SK-N-SH (cell line): ENCODE data around the gene SPOUT1. TPM values are rescaled to one million over a fixed set of nuclear protein-coding genes. Genes with fewer than 3 reads are reported as not detected.

Experiments
- CTCF ChIA-PET: fragments of 300-600, 350-600 bp; formaldehyde crosslinking; extraction: SDS; loops from one replicate; lab custom pipeline; 2021; lab: Yijun Ruan, JAX
- POLR2A ChIA-PET: fragments of 350-600 bp; sonication (Branson Sonifier 250); formaldehyde crosslinking; extraction: SDS; loops from one replicate; lab custom pipeline; 2020; ENCODE audit warnings: antibody characterized with exemption, inconsistent platforms; lab: Yijun Ruan, JAX
- DNase-seq: peaks from one replicate; pipeline ENCODE4 v3.0.0; 2012
- H2AFZ ChIP-seq: fragments of 200-600 bp; sonication (generic); 2 replicates; pipeline ENCODE4 v1.8.1; 2016; ENCODE audit warnings: antibody characterized with exemption, mild to moderate bottlenecking, low read depth
- H3F3A ChIP-seq: fragments of 200-600 bp; sonication (generic); replicated peaks from 2 replicates; pipeline ENCODE3; 2016; ENCODE audit warnings: antibody characterized with exemption, mild to moderate bottlenecking; ENCODE audit not compliant: insufficient read depth
- H3K27ac ChIP-seq, 2 experiments: fragments of 200-500 bp in 1 of 2; fragments of 200-600 bp in 1 of 2; sonication (Bioruptor generic) in 1 of 2; sonication (generic), shearing (Covaris generic) in 1 of 2; 2 replicates each; pipeline versions ENCODE4 v1.5.1 to v1.6.1; 2014 to 2016; ENCODE audit warnings: low read depth in 2 of 2, inconsistent platforms in 1 of 2, low read length in 1 of 2, mild to moderate bottlenecking in 1 of 2, mixed read lengths in 1 of 2
- H3K27me3 ChIP-seq: fragments of 200-600 bp; sonication (generic), shearing (Covaris generic); 2 replicates; pipeline ENCODE4 v1.6.1; 2016; ENCODE audit warnings: mixed run types; ENCODE audit not compliant: insufficient read depth
- H3K36me3 ChIP-seq, 2 experiments: fragments of 200-500 bp in 1 of 2; fragments of 200-600 bp in 1 of 2; sonication (Bioruptor generic) in 1 of 2; sonication (generic) in 1 of 2; replicated peaks in 1 of 2; 2 replicates each; pipeline versions ENCODE3 to v1.5.1; 2014 to 2016; ENCODE audit warnings: low read length in 1 of 2, mild to moderate bottlenecking in 1 of 2; ENCODE audit not compliant: insufficient read depth in 2 of 2, control insufficient read depth in 1 of 2
- H3K4me1 ChIP-seq, 2 experiments: fragments of 200-500 bp in 1 of 2; fragments of 200-600 bp in 1 of 2; sonication (Bioruptor generic) in 1 of 2; sonication (generic), shearing (Covaris generic) in 1 of 2; 2 replicates each; pipeline versions ENCODE4 v1.5.1 to v1.6.1; 2014 to 2016; ENCODE audit warnings: low read depth in 1 of 2, low read length in 1 of 2, mixed run types in 1 of 2; ENCODE audit not compliant: insufficient read depth in 2 of 2, control insufficient read depth in 1 of 2
- H3K4me2 ChIP-seq: fragments of 200-600 bp; sonication (generic), shearing (Covaris generic); 2 replicates; pipeline ENCODE4 v1.6.1; 2017; ENCODE audit warnings: mixed run types
- H3K4me3 ChIP-seq, 2 experiments: fragments of 200-500 bp in 1 of 2; fragments of 200-600 bp in 1 of 2; sonication (Bioruptor generic) in 1 of 2; sonication (generic), shearing (Covaris generic) in 1 of 2; 2 replicates each; pipeline versions ENCODE4 v1.5.1 to v1.8.1; 2014 to 2016; ENCODE audit warnings: low read depth in 2 of 2, inconsistent platforms in 1 of 2, low read length in 1 of 2, mild to moderate bottlenecking in 1 of 2, mixed read lengths in 1 of 2, moderate library complexity in 1 of 2
- H3K79me2 ChIP-seq: fragments of 200-600 bp; sonication (generic); 2 replicates; pipeline ENCODE4 v1.8.1; 2017; ENCODE audit warnings: mild to moderate bottlenecking; ENCODE audit not compliant: insufficient read depth
- H3K9ac ChIP-seq: fragments of 200-600 bp; sonication (generic); 2 replicates; pipeline ENCODE4 v1.6.1; 2017; ENCODE audit warnings: mixed run types
- H3K9me2 ChIP-seq: fragments of 200-600 bp; sonication (generic); 2 replicates; pipeline ENCODE4 v1.6.1; 2017; ENCODE audit warnings: mixed run types
- H3K9me3 ChIP-seq: fragments of 200-600 bp; sonication (generic); 2 replicates; pipeline ENCODE4 v1.6.1; 2017; ENCODE audit warnings: mixed run types, mild to moderate bottlenecking, moderate library complexity
- H4K20me1 ChIP-seq: fragments of 200-600 bp; sonication (generic); 2 replicates; pipeline ENCODE4 v1.6.1; 2017; ENCODE audit warnings: mild to moderate bottlenecking, mixed run types; ENCODE audit not compliant: insufficient read depth
- CTCF ChIP-seq: fragments of 200-600 bp; sonication (generic); IDR thresholded peaks from 2 replicates; pipeline ENCODE4 v1.6.1; 2017; ENCODE audit warnings: antibody characterized with exemption, mild to moderate bottlenecking, moderate library complexity
- ELF1 ChIP-seq: IDR thresholded peaks from 2 replicates; pipeline ENCODE4 v1.4.0; 2012
- FOSL2 ChIP-seq: IDR thresholded peaks from 2 replicates; pipeline ENCODE4 v1.4.0; 2012; ENCODE audit warnings: low read depth, mild to moderate bottlenecking, moderate library complexity, borderline replicate concordance
- FOXJ3 ChIP-seq: sonication (generic); formaldehyde crosslinking; IDR thresholded peaks from 2 replicates; pipeline ENCODE4 v1.5.1; 2020; ENCODE audit warnings: mild to moderate bottlenecking, missing genetic modification reagents
- FOXM1 ChIP-seq: IDR thresholded peaks from 2 replicates; pipeline ENCODE4 v1.4.0; 2012; ENCODE audit warnings: low read depth, mild to moderate bottlenecking
- GATA2 ChIP-seq: sonication (generic); formaldehyde crosslinking; IDR thresholded peaks from 2 replicates; pipeline ENCODE4 v1.5.0; 2020; ENCODE audit warnings: mild to moderate bottlenecking, missing genetic modification reagents
- MEF2A ChIP-seq: IDR thresholded peaks from 2 replicates; pipeline ENCODE4 v1.4.0; 2012; ENCODE audit warnings: low read depth, borderline replicate concordance
- MXI1 ChIP-seq: IDR thresholded peaks from 2 replicates; pipeline ENCODE4 v1.6.1; 2012; ENCODE audit warnings: mild to moderate bottlenecking, low read depth, low read length, improper control_type of control experiment
- NFIC ChIP-seq: IDR thresholded peaks from 2 replicates; pipeline ENCODE4 v1.4.0; 2012; ENCODE audit warnings: borderline replicate concordance
- POLR2AphosphoS5 ChIP-seq: IDR thresholded peaks from 2 replicates; pipeline ENCODE4 v1.6.1; 2012; ENCODE audit warnings: low read depth, low read length
- RFX5 ChIP-seq: IDR thresholded peaks from 2 replicates; pipeline ENCODE4 v1.6.1; 2012; ENCODE audit warnings: mild to moderate bottlenecking, improper control_type of control experiment, low read length
- SMC3 ChIP-seq: IDR thresholded peaks from 2 replicates; pipeline ENCODE4 v1.6.1; 2012; ENCODE audit warnings: low read depth, low read length, improper control_type of control experiment
- TAF1 ChIP-seq: IDR thresholded peaks from 2 replicates; pipeline ENCODE4 v1.6.1; 2012; ENCODE audit warnings: low read depth, mild to moderate bottlenecking, low read length, moderate library complexity, borderline replicate concordance
- TCF12 ChIP-seq: IDR thresholded peaks from 2 replicates; pipeline ENCODE4 v1.4.0; 2012
- USF1 ChIP-seq: IDR thresholded peaks from 2 replicates; pipeline ENCODE4 v1.4.0; 2012; ENCODE audit warnings: low read depth, borderline replicate concordance
- YY1 ChIP-seq: IDR thresholded peaks from 2 replicates; pipeline ENCODE4 v1.4.0; 2012; ENCODE audit warnings: low read depth, mild to moderate bottlenecking
- WGBS: methylation state at CpG from one replicate; pipeline ENCODE4 v1.1.6; 2017; ENCODE audit warnings: low lambda C conversion rate; 5-methylcytosine and 5-hydroxymethylcytosine counted together
- polyA plus RNA-seq, 3 experiments: library from polyadenylated mRNA; depleted of rRNA; stranded (reverse); fragments of >200 nt; gene quantifications; 2 replicates each; pipeline ENCODE4 v1.2.3, GENCODE V29; 2012
- TF ChIP-seq, protein P1 (sequence below): IDR thresholded peaks from 2 replicates; pipeline ENCODE4 v1.4.0; 2012; ENCODE audit warnings: low read depth, borderline replicate concordance
- TF ChIP-seq, protein P2 (sequence below): IDR thresholded peaks from 2 replicates; pipeline ENCODE4; 2012
- TF ChIP-seq, protein P3 (sequence below): IDR thresholded peaks from 2 replicates; pipeline ENCODE4 v1.4.0; 2012; ENCODE audit warnings: low read depth

SPOUT1 gene
- polyA plus RNA-seq, 1 of the 3 experiments (the other 2 are of a cell fraction), result 44.2 TPM

DNA sequence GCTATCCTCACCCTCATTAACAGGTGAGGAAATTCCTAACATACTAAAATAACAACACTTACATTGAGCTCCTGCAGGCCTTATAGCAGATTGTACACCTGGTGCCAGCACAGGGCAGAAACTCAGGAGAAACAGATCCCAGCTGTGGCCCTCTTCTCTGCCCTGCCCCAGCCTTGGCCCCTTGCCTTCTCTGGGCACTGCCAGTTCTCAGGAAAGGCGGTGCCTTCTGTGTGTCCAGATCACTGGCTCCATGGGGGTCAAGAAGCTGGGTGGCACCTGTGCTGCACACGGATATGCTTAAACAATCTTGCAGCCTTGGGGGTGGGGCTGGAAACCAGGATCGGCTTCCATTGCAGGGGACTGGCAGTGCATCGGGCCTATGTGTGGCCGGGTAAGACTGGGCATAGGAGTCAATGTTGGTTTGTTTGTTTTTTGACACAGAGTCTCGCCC is 32.8 kb upstream of the SPOUT1 start (continued):
- no peak for TF ChIP-seq CTCF
- no peak for TF ChIP-seq FOXJ3 (CRISPR knock-in tag)
- TF ChIP-seq MXI1, result no peak
- TF ChIP-seq MEF2A, result no peak
- no peak for TF ChIP-seq POLR2AphosphoS5
- TF ChIP-seq USF1, result no peak
- TF ChIP-seq, protein P1, sequence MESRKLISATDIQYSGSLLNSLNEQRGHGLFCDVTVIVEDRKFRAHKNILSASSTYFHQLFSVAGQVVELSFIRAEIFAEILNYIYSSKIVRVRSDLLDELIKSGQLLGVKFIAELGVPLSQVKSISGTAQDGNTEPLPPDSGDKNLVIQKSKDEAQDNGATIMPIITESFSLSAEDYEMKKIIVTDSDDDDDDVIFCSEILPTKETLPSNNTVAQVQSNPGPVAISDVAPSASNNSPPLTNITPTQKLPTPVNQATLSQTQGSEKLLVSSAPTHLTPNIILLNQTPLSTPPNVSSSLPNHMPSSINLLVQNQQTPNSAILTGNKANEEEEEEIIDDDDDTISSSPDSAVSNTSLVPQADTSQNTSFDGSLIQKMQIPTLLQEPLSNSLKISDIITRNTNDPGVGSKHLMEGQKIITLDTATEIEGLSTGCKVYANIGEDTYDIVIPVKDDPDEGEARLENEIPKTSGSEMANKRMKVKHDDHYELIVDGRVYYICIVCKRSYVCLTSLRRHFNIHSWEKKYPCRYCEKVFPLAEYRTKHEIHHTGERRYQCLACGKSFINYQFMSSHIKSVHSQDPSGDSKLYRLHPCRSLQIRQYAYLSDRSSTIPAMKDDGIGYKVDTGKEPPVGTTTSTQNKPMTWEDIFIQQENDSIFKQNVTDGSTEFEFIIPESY, result no peak
- no peak for TF ChIP-seq SMC3
- TF ChIP-seq ELF1, result no peak
- no peak for TF ChIP-seq NFIC
- TF ChIP-seq TAF1, result no peak

DNA sequence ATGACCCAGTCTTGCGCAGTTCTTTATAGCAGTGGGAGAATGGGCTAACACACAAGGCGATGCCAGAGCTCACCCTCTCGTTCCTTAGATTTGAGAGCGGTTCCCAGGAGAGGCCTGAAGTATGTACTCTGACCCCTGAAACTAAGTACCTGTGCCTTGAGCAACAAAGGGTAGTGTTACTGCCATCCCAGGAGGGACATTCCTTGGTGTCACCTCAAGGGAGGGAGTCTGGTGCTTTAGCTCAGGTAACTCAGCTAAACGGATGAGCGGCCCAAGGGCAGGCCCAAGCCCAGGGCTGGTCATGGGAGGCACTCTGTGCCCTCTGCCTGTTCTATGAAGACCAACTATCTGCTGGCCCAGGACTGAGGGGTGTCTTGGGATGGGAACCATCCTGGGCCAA is 31.9 kb upstream of the SPOUT1 start:
- H3K4me2 ChIP-seq, result no peak overlapping the region
- no peak for TF ChIP-seq FOSL2
- TF ChIP-seq, protein P2, sequence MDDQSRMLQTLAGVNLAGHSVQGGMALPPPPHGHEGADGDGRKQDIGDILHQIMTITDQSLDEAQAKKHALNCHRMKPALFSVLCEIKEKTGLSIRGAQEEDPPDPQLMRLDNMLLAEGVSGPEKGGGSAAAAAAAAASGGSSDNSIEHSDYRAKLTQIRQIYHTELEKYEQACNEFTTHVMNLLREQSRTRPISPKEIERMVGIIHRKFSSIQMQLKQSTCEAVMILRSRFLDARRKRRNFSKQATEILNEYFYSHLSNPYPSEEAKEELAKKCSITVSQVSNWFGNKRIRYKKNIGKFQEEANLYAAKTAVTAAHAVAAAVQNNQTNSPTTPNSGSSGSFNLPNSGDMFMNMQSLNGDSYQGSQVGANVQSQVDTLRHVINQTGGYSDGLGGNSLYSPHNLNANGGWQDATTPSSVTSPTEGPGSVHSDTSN, result no peak
- no peak for TF ChIP-seq RFX5
- no peak for TF ChIP-seq NFIC
- no peak for TF ChIP-seq MXI1
- no peak for TF ChIP-seq FOXM1
- TF ChIP-seq, protein P3, sequence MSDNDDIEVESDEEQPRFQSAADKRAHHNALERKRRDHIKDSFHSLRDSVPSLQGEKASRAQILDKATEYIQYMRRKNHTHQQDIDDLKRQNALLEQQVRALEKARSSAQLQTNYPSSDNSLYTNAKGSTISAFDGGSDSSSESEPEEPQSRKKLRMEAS, result no peak
- no peak for TF ChIP-seq TCF12
- TF ChIP-seq FOXJ3 (CRISPR knock-in tag), result no peak
- no peak for TF ChIP-seq USF1
- no peak for TF ChIP-seq GATA2
- no peak for TF ChIP-seq YY1
- no peak for TF ChIP-seq POLR2AphosphoS5
- TF ChIP-seq, all 33 proteins: peak for 0
- H3K27ac ChIP-seq, result no peak overlapping the region
- CTCF ChIA-PET, result interaction anchor here (0.8 to 6.0 kb wide), 6 partner anchors 9 to 127 kb away, joined by 3 to 50 read pairs (median 20); partner anchors contain the start of genes ENDOG, KYAT1 and LRRC8A
- H2AFZ ChIP-seq, result no peak overlapping the region
- 97% methylated on average over 5 of the region's 6 CpGs for WGBS
- H3K27me3 ChIP-seq, result no peaks in the 10 kb centered on the region
- H3K4me3 ChIP-seq, result no peak overlapping the region
- H3F3A ChIP-seq, result no peaks in the 10 kb centered on the region
- H3K9ac ChIP-seq, result no peak overlapping the region
- no peaks in the 10 kb centered on the region; a peak in 1 of 4 replicates for H3K4me1 ChIP-seq
- DNase-seq, result no peak
- H3K9me2 ChIP-seq, result no peaks in the 10 kb centered on the region
- H4K20me1 ChIP-seq, result no peaks in the 10 kb centered on the region
- POLR2A ChIA-PET, result no interaction called here
- no peaks in the 10 kb centered on the region for H3K36me3 ChIP-seq
- peaks cover 4% of the 10 kb centered on the region; the same call in 1 of the 2 replicates for H3K79me2 ChIP-seq
- H3K9me3 ChIP-seq, result no peaks in the 10 kb centered on the region
